ENCODE results near the gene SLC27A5.

- TF ChIP-seq BHLHE40 (IDR thresholded peaks at IDR 0.05; ENCODE audit: low read depth, low read length) (no peak), CTCF (conservative IDR thresholded peaks at IDR 0.05; ENCODE audit: low read depth, low read length) (no peak), SMC3 (IDR thresholded peaks at IDR 0.05; ENCODE audit: low read depth, low read length) (no peak), POLR2A (IDR thresholded peaks at IDR 0.05; ENCODE audit: low read depth, low read length) (no peak), FOS (IDR thresholded peaks at IDR 0.05; ENCODE audit: low read depth, low read length) (no peak), CEBPB (IDR thresholded peaks at IDR 0.05; ENCODE audit: low read depth, low read length) (no peak), MAFK (IDR thresholded peaks at IDR 0.05; ENCODE audit: low read depth, low read length) (no peak), ELK1 (IDR thresholded peaks at IDR 0.05; ENCODE audit: borderline replicate concordance, low read depth, low read length) (no peak), RAD21 (IDR thresholded peaks at IDR 0.05; ENCODE audit: low read length) (no peak), RCOR1 (IDR thresholded peaks at IDR 0.05; ENCODE audit: insufficient replicate concordance, low read length) (no peak), RFX5 (IDR thresholded peaks at IDR 0.05; ENCODE audit: low read depth, low read length) (no peak), MXI1 (IDR thresholded peaks at IDR 0.05; ENCODE audit: borderline replicate concordance, low read depth, low read length) (no peak), MAZ (IDR thresholded peaks at IDR 0.05; ENCODE audit: borderline replicate concordance, low read depth, low read length) (no peak)
Observed at GRCh38 chr19:58482372-58482771, 29.4 kb downstream of the SLC27A5 start.
